Fibroblast of lung (primary cell): ENCODE data around the gene ZFYVE28.

Experiments used
- CTCF ChIP-seq, 2 donors: IDR thresholded peaks in 1 of 2; conservative IDR thresholded peaks in 1 of 2; 1 replicate in 1 of 2; 2 replicates in 1 of 2; pipeline ENCODE4 v1.5.1; 2011 to 2012; ENCODE audit warnings: low read length in 2 of 2, control low read depth in 1 of 2, inconsistent platforms in 1 of 2, low read depth in 1 of 2, mild to moderate bottlenecking in 1 of 2
- EZH2 ChIP-seq: IDR thresholded peaks from 2 replicates; pipeline ENCODE4 v1.5.1; 2012; ENCODE audit warnings: low read length, control low read depth, mild to moderate bottlenecking; ENCODE audit errors: missing control alignments

GRCh38 chr4:2286904-2287593 is 131.4 kb downstream of the ZFYVE28 start:
- TF ChIP-seq CTCF (conservative IDR thresholded peaks at IDR 0.05 in 1 of 2, IDR thresholded peaks at IDR 0.05 in 1 of 2; ENCODE audit: low read depth in 1 of 2, low read length in 2 of 2) (no peak), EZH2 (no peak)
